ENCODE results near the gene SIT1.

SIT1 gene

DNA sequence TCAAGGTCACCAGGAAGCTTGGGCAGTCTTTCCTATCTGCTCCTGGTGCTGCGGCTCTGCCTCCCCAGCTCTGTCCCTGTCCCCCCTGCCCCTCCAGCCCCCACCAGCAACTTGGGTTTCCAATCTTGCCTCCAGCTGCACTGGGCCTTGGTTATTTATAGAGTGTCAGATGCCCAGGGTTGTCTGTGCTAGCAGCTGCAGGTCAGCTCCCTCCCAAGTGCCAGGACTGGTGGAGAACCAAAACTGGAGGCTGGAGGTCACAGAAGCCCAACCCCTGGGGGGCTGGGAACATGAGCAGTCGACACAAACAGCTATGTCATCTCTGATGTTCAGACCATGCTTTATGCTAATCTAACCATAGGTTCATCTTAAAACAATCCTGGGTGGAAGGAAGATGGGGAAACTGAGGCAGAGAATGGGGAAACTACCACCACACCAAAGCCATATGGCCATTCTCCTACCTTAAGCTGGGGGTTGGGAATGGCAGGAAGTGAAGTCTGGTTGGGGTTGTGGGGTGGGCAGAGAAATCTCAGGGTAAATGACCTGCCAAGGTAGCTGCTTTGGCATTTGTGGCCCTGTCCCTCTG is 37.3 kb upstream of the SIT1 start:
- no peaks in the 10 kb centered on the region for H3K9me3 ChIP-seq (ENCODE audit: control insufficient read depth, low read length)
- H3K4me3 ChIP-seq (ENCODE audit: low read depth, low read length) = no peak overlapping the region
- TF ChIP-seq, protein P1, sequence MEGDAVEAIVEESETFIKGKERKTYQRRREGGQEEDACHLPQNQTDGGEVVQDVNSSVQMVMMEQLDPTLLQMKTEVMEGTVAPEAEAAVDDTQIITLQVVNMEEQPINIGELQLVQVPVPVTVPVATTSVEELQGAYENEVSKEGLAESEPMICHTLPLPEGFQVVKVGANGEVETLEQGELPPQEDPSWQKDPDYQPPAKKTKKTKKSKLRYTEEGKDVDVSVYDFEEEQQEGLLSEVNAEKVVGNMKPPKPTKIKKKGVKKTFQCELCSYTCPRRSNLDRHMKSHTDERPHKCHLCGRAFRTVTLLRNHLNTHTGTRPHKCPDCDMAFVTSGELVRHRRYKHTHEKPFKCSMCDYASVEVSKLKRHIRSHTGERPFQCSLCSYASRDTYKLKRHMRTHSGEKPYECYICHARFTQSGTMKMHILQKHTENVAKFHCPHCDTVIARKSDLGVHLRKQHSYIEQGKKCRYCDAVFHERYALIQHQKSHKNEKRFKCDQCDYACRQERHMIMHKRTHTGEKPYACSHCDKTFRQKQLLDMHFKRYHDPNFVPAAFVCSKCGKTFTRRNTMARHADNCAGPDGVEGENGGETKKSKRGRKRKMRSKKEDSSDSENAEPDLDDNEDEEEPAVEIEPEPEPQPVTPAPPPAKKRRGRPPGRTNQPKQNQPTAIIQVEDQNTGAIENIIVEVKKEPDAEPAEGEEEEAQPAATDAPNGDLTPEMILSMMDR (IDR thresholded peaks at IDR 0.05) = no peak
- H3K36me3 ChIP-seq (ENCODE audit: control insufficient read depth, insufficient read depth, low read length) = no peaks in the 10 kb centered on the region
- H3K27ac ChIP-seq = no peak overlapping the region
- H3K9ac ChIP-seq = no peak overlapping the region
- H3K27me3 ChIP-seq (ENCODE audit: control insufficient read depth, insufficient read depth, low read length) = no peaks in the 10 kb centered on the region
- H3K4me2 ChIP-seq (ENCODE audit: low read length) = no peak overlapping the region
- H2AFZ ChIP-seq = no peak overlapping the region
- H3K79me2 ChIP-seq = no peaks in the 10 kb centered on the region
- peaks cover 8% of the 10 kb centered on the region for H3K4me1 ChIP-seq

DNA sequence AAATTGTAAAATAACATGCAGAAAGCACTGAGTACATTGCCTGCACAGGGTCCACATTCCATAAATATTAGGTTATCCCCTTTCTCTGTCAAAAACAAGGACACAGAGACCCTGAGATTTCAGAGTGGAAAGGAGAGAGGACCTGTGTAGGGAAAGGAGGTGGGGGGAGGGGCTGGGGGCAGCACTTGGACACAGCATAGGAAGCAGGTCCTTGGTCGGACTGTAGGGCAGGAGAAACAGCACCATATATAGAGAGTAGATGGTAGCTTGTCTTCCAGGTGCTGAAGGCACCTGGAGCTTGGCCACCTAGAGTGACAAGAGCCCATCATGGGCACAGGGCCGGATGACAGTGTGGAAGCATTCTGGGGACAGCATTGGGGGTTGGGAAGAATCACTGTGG is 36.6 kb upstream of the SIT1 start:
- no peak overlapping the region for H3K4me2 ChIP-seq (ENCODE audit: low read length)
- H3K27me3 ChIP-seq (ENCODE audit: control insufficient read depth, insufficient read depth, low read length) = no peaks in the 10 kb centered on the region
- H2AFZ ChIP-seq = no peak overlapping the region
- no peaks in the 10 kb centered on the region for H3K9me3 ChIP-seq (ENCODE audit: control insufficient read depth, low read length)
- peaks cover 8% of the 10 kb centered on the region for H3K4me1 ChIP-seq
- peak overlapping the region; percentile 70 for H3K27ac ChIP-seq
- no peak overlapping the region for H3K9ac ChIP-seq
- H3K36me3 ChIP-seq (ENCODE audit: control insufficient read depth, insufficient read depth, low read length) = no peaks in the 10 kb centered on the region
- no peak overlapping the region for H3K4me3 ChIP-seq (ENCODE audit: low read depth, low read length)
- no peaks in the 10 kb centered on the region for H3K79me2 ChIP-seq
- TF ChIP-seq, protein P1 (IDR thresholded peaks at IDR 0.05) = no peak

DNA sequence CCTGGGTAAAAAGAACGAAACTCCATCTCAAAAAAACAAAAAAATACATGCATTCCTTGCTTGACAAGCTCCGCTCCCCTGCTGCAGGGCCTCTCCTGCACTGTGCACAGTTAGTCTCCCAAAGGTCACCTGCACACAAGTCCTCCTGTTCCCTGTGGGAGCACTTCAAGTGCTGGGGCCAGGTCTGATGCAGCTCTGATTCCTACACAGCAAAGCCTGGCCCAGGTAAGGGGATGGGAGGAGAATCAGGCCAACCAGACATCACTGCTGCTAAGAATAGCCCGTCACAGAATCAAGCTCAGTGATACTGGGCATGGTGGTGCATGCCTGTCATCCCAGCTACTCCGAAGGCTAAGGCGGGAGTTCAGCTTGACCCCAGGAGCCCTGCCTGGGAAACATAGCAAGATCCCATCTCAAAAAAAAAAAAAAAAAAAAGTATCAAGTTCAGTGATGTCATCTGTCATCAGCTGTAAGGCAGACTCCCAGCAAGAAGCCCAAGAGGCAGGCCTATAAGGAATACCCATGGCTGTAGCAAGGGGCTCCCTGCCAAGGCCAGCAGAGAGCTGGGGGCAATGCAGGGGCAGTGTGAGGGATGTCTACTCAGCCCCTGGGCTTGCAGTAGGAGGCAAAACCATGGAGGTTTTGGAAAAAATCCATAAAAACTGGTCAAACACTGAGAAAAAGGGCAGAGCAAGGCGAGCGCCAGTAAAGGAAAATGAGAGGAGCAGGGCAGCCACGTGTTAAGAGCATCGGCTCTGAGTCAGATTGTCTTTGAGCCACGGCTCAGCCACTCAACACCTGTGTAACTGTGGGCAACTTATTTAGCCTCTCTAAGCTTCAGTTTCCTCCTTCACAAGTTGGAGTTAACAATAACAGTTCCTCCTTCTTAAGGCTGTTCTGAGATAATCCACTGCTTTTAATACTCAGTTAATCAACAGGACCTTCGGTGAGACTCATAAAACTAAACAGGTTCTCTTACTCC is 35.8 kb upstream of the SIT1 start:
- Histone ChIP-seq H3K4me2 (ENCODE audit: low read length) (no peak overlapping the region), H3K36me3 (ENCODE audit: control insufficient read depth, insufficient read depth, low read length) (no peaks in the 10 kb centered on the region), H3K79me2 (no peaks in the 10 kb centered on the region), H2AFZ (peak overlapping the region; percentile 35), H3K9ac (no peak overlapping the region), H3K9me3 (ENCODE audit: control insufficient read depth, low read length) (no peaks in the 10 kb centered on the region), H3K27ac (peak overlapping the region; percentile 70), H3K27me3 (ENCODE audit: control insufficient read depth, insufficient read depth, low read length) (no peaks in the 10 kb centered on the region), H3K4me1 (peaks cover 8% of the 10 kb centered on the region), H3K4me3 (ENCODE audit: low read depth, low read length) (no peak overlapping the region)
- TF ChIP-seq, protein P1 (IDR thresholded peaks at IDR 0.05) = no peak

DNA sequence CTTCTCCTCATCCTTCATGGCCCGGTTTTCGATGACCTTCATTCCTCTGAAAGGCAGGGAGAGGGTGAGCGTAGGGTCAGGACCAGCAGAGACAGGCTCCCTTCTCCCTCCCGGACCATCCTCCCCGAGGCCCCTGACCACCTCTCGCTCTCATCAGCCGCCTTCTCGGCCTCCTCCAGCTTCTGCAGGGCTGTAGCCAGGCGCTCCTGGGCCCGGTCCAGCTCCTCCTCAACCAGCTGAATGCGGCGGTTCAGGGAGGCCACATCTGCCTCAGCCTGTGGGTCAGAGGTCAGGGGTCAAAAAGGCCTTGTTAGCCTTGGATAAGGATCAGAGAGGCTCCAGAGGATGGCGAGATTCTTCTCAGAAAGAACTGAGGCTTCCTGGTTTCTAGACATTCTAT is 34.8 kb upstream of the SIT1 start:
- TF ChIP-seq, protein P1 (IDR thresholded peaks at IDR 0.05) = no peak
- Histone ChIP-seq H3K27me3 (ENCODE audit: control insufficient read depth, insufficient read depth, low read length) (no peaks in the 10 kb centered on the region), H3K4me1 (peaks cover 8% of the 10 kb centered on the region), H3K27ac (no peak overlapping the region), H3K9me3 (ENCODE audit: control insufficient read depth, low read length) (no peaks in the 10 kb centered on the region), H2AFZ (no peak overlapping the region), H3K79me2 (no peaks in the 10 kb centered on the region), H3K4me3 (ENCODE audit: low read depth, low read length) (no peak overlapping the region), H3K36me3 (ENCODE audit: control insufficient read depth, insufficient read depth, low read length) (no peaks in the 10 kb centered on the region), H3K4me2 (ENCODE audit: low read length) (no peak overlapping the region), H3K9ac (no peak overlapping the region)
